ENCODE data around the gene SETD2.
"Not testable (repeated sequence)": the region's sequence is repeated elsewhere in the genome, so short reads cannot be mapped to it uniquely, and the experiment has no call there.

GRCh38 chr3:47115524-47115923 is 48.4 kb downstream of the SETD2 start:
- TF ChIP-seq, protein P1, sequence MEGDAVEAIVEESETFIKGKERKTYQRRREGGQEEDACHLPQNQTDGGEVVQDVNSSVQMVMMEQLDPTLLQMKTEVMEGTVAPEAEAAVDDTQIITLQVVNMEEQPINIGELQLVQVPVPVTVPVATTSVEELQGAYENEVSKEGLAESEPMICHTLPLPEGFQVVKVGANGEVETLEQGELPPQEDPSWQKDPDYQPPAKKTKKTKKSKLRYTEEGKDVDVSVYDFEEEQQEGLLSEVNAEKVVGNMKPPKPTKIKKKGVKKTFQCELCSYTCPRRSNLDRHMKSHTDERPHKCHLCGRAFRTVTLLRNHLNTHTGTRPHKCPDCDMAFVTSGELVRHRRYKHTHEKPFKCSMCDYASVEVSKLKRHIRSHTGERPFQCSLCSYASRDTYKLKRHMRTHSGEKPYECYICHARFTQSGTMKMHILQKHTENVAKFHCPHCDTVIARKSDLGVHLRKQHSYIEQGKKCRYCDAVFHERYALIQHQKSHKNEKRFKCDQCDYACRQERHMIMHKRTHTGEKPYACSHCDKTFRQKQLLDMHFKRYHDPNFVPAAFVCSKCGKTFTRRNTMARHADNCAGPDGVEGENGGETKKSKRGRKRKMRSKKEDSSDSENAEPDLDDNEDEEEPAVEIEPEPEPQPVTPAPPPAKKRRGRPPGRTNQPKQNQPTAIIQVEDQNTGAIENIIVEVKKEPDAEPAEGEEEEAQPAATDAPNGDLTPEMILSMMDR (conservative IDR thresholded peaks at IDR 0.05; ENCODE audit: low read depth, low read length) = not testable (repeated sequence)
- TF ChIP-seq EZH2 (IDR thresholded peaks at IDR 0.05; ENCODE audit: low read length, unreplicated experiment) = not testable (repeated sequence)
